Heart right ventricle (tissue), 16 donors: Measurements from ENCODE around the gene GRAMD2A. TPM values are rescaled to one million over a fixed set of nuclear protein-coding genes. Genes with fewer than 3 reads are reported as not detected.

Source experiments
- ATAC-seq, 8 donors: fragments of 200-7000 bp; cut with Tn5 transposase; one replicate each; pipeline ENCODE4 v1.9.1; 2020; ENCODE audit warnings: mild to moderate bottlenecking in 8 of 8, moderate library complexity in 8 of 8, moderate number of reproducible peaks in 1 of 8
- DNase-seq, 2 donors: peaks; one replicate each; pipeline ENCODE4 v3.0.0-alpha.2; 2020
- H3K27ac ChIP-seq, 10 donors: fragments of 200-600 bp; sonication (generic) in 2 of 10; one replicate each; pipeline versions ENCODE4 v1.5.0 to v1.8.0; 2020 to 2022; ENCODE audit warnings: mild to moderate bottlenecking in 3 of 10
- H3K27me3 ChIP-seq, 7 donors: fragments of 200-600 bp; one replicate each; pipeline ENCODE4 v1.8.0; 2021 to 2022; ENCODE audit warnings: mild to moderate bottlenecking in 2 of 7
- H3K36me3 ChIP-seq, 9 donors: fragments of 200-600 bp; sonication (generic) in 1 of 9; one replicate each; pipeline versions ENCODE4 v1.5.0 to v1.8.0; 2020 to 2022; ENCODE audit warnings: mild to moderate bottlenecking in 2 of 9
- H3K4me1 ChIP-seq, 9 donors: fragments of 200-600 bp; sonication (generic) in 1 of 9; one replicate each; pipeline versions ENCODE4 v1.5.0 to v1.8.0; 2020 to 2022; ENCODE audit warnings: mild to moderate bottlenecking in 4 of 9
- H3K4me3 ChIP-seq, 10 donors: fragments of 200-600 bp; sonication (generic) in 2 of 10; one replicate each; pipeline versions ENCODE4 v1.5.0 to v1.8.0; 2020 to 2022; ENCODE audit warnings: mild to moderate bottlenecking in 7 of 10, moderate library complexity in 2 of 10
- H3K9me3 ChIP-seq, 11 donors: fragments of 200-600 bp in 10 of 11; sonication (generic) in 2 of 11; one replicate each; pipeline versions ENCODE4 v1.5.0 to v1.8.0; 2013 to 2022; ENCODE audit warnings: mild to moderate bottlenecking in 2 of 11, control low read depth in 1 of 11, moderate library complexity in 1 of 11
- CTCF ChIP-seq, 9 donors: fragments of 200-600 bp; sonication (generic) in 2 of 9; IDR thresholded peaks; one replicate each; pipeline versions ENCODE4 v1.5.0 to v1.8.0; 2021 to 2022; ENCODE audit warnings: antibody characterized with exemption in 9 of 9, mild to moderate bottlenecking in 5 of 9, moderate library complexity in 1 of 9
- WGBS, 2 donors: extraction: QIAGEN DNeasy Blood & Tissue Kit; methylation state at CpG; one replicate each; pipeline ENCODE4 v1.1.7; 2013; ENCODE audit warnings: inconsistent platforms in 1 of 2; 5-methylcytosine and 5-hydroxymethylcytosine counted together
- intact Hi-C, 10 donors: fragments of 100-400 bp; cut with DNase I; formaldehyde crosslinking; loops; one replicate each; pipeline versions ENCODE4 v1.11.1 to v1.14.2; 2022
- polyA plus RNA-seq, 2 donors: library from polyadenylated mRNA; stranded (reverse); fragments of 200-250 nt; gene quantifications; one replicate each; pipeline ENCODE4 v1.2.3, GENCODE V29; 2013
- total RNA-seq, 10 donors: library from RNA; stranded (reverse); fragmentation: NEBNext Ultra II Directional in 3 of 10; extraction: Animal tissue kit (Norgen Biotek cat#: 25700) in 3 of 10; gene quantifications; one replicate each; pipeline versions ENCODE4 v1.2.1 to v1.2.4, GENCODE V29; 2021 to 2023
- donor health status: Arrhythmogenic right ventricular cardiomyopathy.
- donor health status: ischemic (EF 13 %, LVEDD 7.1; RV severe dilation, severe dysfunction).
- donor health status: healthy with polysubstance abuse.
- donor health status: DM: no; HTN: yes; CAD: no.
- donor health status: DM: no; HTN: no; CAD: no.
- donor health status: ischemic (EF 25% LVEDD 6.9; RV normal size, moderate dysfunction).
- donor health status: ischemic (EF 25% LVEDD 5.7; RV mildly dilated, moderate dysfunction).
- donor health status: healthy.
- donor health status: DM: yes; HTN: yes; CAD: no.
- donor health status: Ischemic cardiomyopathy.
- donor health status: ischemic (EF 35%, LVEDD 5.7; RV mildly dilated, moderate dysfunction).
- donor health status: nonischemic (EF 11% LVEDD 7.7; RV severe dilation, severe dysfunction).
- donor health status: DM: yes; HTN: yes; CAD: no.
- donor health status: PGD.
- donor health status: ischemic (EF 29% LVEDD 5.4; RV normal size, mild dysfunction).
- donor health status: nonischemic (EF 23%, LVEDD 6.1; RV moderate dilation, normal function).

The GRAMD2A gene
- total and polyA plus RNA-seq, 12 donors, result 0.06 to 0.20 TPM; not detected in 10

GRCh38 chr15:72184165-72184811, 13.3 kb downstream of the GRAMD2A start:
- peak overlapping the region in 9 of 10 donors; percentile 15 to 45 (median 29) for H3K4me3 ChIP-seq
- DNase-seq (no peak), ATAC-seq (peak; percentile 51 to 87 (median 70))
- no peaks in the 10 kb centered on the region for H3K9me3 ChIP-seq
- peaks cover 0 to 60% (median 27%) of the 10 kb centered on the region in 7 donors for H3K27me3 ChIP-seq
- no peak overlapping the region for H3K27ac ChIP-seq
- whole genome bisulfite sequencing, 2 donors, result 9 to 11% methylated on average over 34 of the region's 34 CpGs
- no peaks in the 10 kb centered on the region for H3K36me3 ChIP-seq
- peaks cover 3 to 28% (median 19%) of the 10 kb centered on the region in 9 donors for H3K4me1 ChIP-seq
- intact Hi-C loops, result no loop called here
- TF ChIP-seq CTCF (IDR thresholded peaks at IDR 0.05), result no peak

- Histone ChIP-seq H3K4me3 (peak overlapping the region in 8 of 10 donors; percentile 15 to 45 (median 30)), H3K9me3 (no peaks in the 10 kb centered on the region), H3K27ac (no peak overlapping the region), H3K4me1 (peaks cover 3 to 29% (median 19%) of the 10 kb centered on the region in 9 donors), H3K36me3 (no peaks in the 10 kb centered on the region), H3K27me3 (peaks cover 0 to 58% (median 27%) of the 10 kb centered on the region in 7 donors)
- ATAC-seq (peak in 2 of 8 donors; percentile 18 to 28), DNase-seq (no peak)
- 31 to 34% methylated on average over 12 of the region's 12 CpGs for WGBS, 2 donors
- TF ChIP-seq CTCF (IDR thresholded peaks at IDR 0.05), result no peak
- intact Hi-C loops, result no loop called here
Observed at GRCh38 chr15:72183781-72184164, 13.8 kb downstream of the GRAMD2A start.

GRCh38 chr15:72182673-72183072, 14.9 kb downstream of the GRAMD2A start:
- H3K27me3 ChIP-seq, result peaks cover 0 to 52% (median 27%) of the 10 kb centered on the region in 7 donors
- H3K4me1 ChIP-seq, result peaks cover 3 to 29% (median 19%) of the 10 kb centered on the region in 9 donors
- 89 to 97% methylated on average over 3 of the region's 3 CpGs for WGBS, 2 donors
- no peak overlapping the region for H3K4me3 ChIP-seq
- intact Hi-C loops, result no loop called here
- H3K36me3 ChIP-seq, result no peaks in the 10 kb centered on the region
- ATAC-seq (no peak), DNase-seq (no peak)
- TF ChIP-seq CTCF (IDR thresholded peaks at IDR 0.05), result no peak
- no peaks in the 10 kb centered on the region for H3K9me3 ChIP-seq
- H3K27ac ChIP-seq, result no peak overlapping the region

DNA sequence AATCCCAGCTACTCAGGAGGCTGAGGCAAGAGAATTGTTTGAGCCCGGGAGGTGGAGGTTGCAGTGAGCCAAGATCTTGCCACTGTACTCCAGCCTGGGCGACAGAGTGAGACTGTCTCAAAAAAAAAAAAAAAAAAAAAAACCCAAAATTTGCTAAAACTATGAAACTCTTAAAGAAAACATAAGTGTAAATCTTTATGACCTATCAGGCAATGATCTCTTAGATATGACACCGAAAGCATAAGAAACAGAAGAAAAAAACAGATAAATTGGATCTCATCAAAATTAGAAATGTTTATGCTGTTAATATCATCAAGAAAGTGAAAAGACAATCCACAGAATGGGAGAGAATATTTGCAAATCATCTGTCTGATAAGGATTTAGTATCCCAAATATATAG, 15.3 kb downstream of the GRAMD2A start:
- Histone ChIP-seq H3K4me1 (peaks cover 3 to 29% (median 19%) of the 10 kb centered on the region in 9 donors), H3K36me3 (no peaks in the 10 kb centered on the region), H3K9me3 (no peaks in the 10 kb centered on the region), H3K27ac (no peak overlapping the region), H3K27me3 (peaks cover 0 to 48% (median 27%) of the 10 kb centered on the region in 7 donors), H3K4me3 (no peak overlapping the region)
- ATAC-seq (no peak), DNase-seq (no peak)
- WGBS, 2 donors, result 97 to 99% methylated on average over 3 of the region's 3 CpGs
- intact Hi-C loops, result no loop called here
- TF ChIP-seq CTCF (IDR thresholded peaks at IDR 0.05), result no peak
